Activated CD4-positive, alpha-beta T cell treated with anti-CD3 and anti-CD28 coated beads, Interleukin-2, amount 10 ng/mL, durations not matched to agents 7 days and 5 days (primary cell): Measurements from ENCODE around the gene ABCA13. TPM values are rescaled to one million over a fixed set of nuclear protein-coding genes. Genes with fewer than 3 reads are reported as not detected.

Experiments used
- CTCF ChIA-PET: fragments of 350-600 bp; sonication (Branson Sonifier 250); formaldehyde crosslinking; loops from one replicate; lab custom pipeline; 2021; ENCODE audit warnings: antibody characterized with exemption; lab: Charles Lee
- POLR2A ChIA-PET: fragments of 350-600 bp; sonication (Branson Sonifier 250); formaldehyde crosslinking; loops from one replicate; lab custom pipeline; 2021; ENCODE audit warnings: antibody characterized with exemption; lab: Charles Lee
- DNase-seq: peaks from one replicate; pipeline ENCODE4 v3.0.0-alpha.2; 2020
- H3K27ac Mint-ChIP-seq: one replicate; pipeline ENCODE4 v1.8.0; 2021; ENCODE audit warnings: mild to moderate bottlenecking, moderate library complexity, mixed read lengths
- H3K27me3 Mint-ChIP-seq: one replicate; pipeline ENCODE4 v1.8.0; 2021; ENCODE audit warnings: mixed read lengths
- H3K36me3 Mint-ChIP-seq: one replicate; pipeline ENCODE4 v1.8.0; 2021; ENCODE audit warnings: low read depth, mixed read lengths
- H3K4me1 Mint-ChIP-seq: one replicate; pipeline ENCODE4 v1.8.0; 2021; ENCODE audit warnings: mixed read lengths
- H3K4me3 Mint-ChIP-seq: one replicate; pipeline ENCODE4 v1.8.0; 2021; ENCODE audit warnings: mild to moderate bottlenecking, moderate library complexity, mixed read lengths
- H3K9me3 Mint-ChIP-seq: one replicate; pipeline ENCODE4 v1.8.0; 2021; ENCODE audit warnings: mixed read lengths
- total RNA-seq, 2 experiments: library from RNA; stranded (reverse); gene quantifications; one replicate each; pipeline ENCODE4 v1.2.3, GENCODE V29; 2021

Gene ABCA13
- total RNA-seq, 2 experiments from 2014 or later, result 0.07 to 0.19 TPM

- POLR2A ChIA-PET, result no interaction called here
- CTCF ChIA-PET, result no interaction called here
- no peaks in the 10 kb centered on the region for H3K27me3 Mint-ChIP-seq
- H3K4me1 Mint-ChIP-seq, result peaks cover 11% of the 10 kb centered on the region
- H3K36me3 Mint-ChIP-seq, result no peaks in the 10 kb centered on the region
- no peaks in the 10 kb centered on the region for H3K9me3 Mint-ChIP-seq
- H3K27ac Mint-ChIP-seq, result no peak overlapping the region
- no peak overlapping the region for H3K4me3 Mint-ChIP-seq
- no peak for DNase-seq
Measured at GRCh38 chr7:48511080-48511479, 339.8 kb downstream of the ABCA13 start.

DNA sequence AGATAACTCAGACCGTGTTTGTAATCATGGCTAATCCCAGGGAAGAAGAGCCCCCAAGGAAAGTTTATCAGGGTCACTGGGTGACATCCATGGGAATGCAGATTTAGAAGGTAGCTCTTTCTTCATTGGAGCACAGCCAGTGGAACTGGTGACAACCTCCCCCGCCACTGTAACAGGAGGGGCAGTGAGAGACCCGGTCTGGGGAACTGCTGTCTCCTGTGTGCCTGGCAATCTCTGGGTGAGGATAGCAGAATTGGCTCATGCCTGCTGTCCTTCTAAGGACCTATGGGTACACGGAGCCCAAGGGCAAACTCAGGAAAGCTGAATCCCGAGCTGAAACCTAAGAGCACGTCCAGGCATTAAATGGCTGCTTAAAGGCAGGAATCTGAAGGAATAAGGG, 341.6 kb downstream of the ABCA13 start:
- Mint-ChIP-seq H3K36me3 (no peaks in the 10 kb centered on the region), H3K9me3 (no peaks in the 10 kb centered on the region), H3K27me3 (no peaks in the 10 kb centered on the region), H3K4me1 (peaks cover 11% of the 10 kb centered on the region), H3K27ac (no peak overlapping the region), H3K4me3 (no peak overlapping the region)
- CTCF ChIA-PET, result no interaction called here
- POLR2A ChIA-PET, result no interaction called here
- no peak for DNase-seq

- H3K4me1 Mint-ChIP-seq, result peaks cover 8% of the 10 kb centered on the region
- DNase-seq, result no peak
- no peaks in the 10 kb centered on the region for H3K36me3 Mint-ChIP-seq
- ChIA-PET CTCF (no interaction called here), POLR2A (no interaction called here)
- no peaks in the 10 kb centered on the region for H3K9me3 Mint-ChIP-seq
- no peak overlapping the region for H3K4me3 Mint-ChIP-seq
- no peak overlapping the region for H3K27ac Mint-ChIP-seq
- H3K27me3 Mint-ChIP-seq, result no peaks in the 10 kb centered on the region
Measured at GRCh38 chr7:48515171-48515570, 343.9 kb downstream of the ABCA13 start.

DNA sequence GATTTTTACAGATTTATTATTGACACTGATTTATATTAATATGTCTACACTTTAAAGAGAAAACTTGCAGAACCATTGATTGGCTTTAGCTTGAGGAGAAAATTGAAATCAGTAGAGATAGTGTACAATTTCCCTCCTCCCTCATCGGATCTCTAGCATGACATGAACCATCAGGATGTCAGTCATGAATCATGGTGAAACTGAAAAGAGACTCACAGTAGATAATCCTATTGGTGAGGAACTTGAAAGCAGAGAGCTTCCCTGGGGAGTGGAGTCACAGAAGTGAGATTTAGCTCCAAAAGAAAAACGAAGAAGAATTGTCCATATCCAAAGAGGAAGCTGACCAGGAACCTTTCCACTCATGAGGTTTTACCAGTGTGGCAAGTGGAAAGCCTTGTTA, 346.8 kb downstream of the ABCA13 start:
- Mint-ChIP-seq H3K4me3 (no peak overlapping the region), H3K4me1 (no peaks in the 10 kb centered on the region), H3K27ac (no peak overlapping the region), H3K36me3 (no peaks in the 10 kb centered on the region), H3K9me3 (no peaks in the 10 kb centered on the region), H3K27me3 (no peaks in the 10 kb centered on the region)
- ChIA-PET POLR2A (no interaction called here), CTCF (no interaction called here)
- DNase-seq, result no peak

- Mint-ChIP-seq H3K36me3 (no peaks in the 10 kb centered on the region), H3K4me1 (no peaks in the 10 kb centered on the region), H3K27me3 (no peaks in the 10 kb centered on the region), H3K9me3 (no peaks in the 10 kb centered on the region), H3K4me3 (no peak overlapping the region), H3K27ac (no peak overlapping the region)
- POLR2A ChIA-PET, result no interaction called here
- DNase-seq, result no peak
- CTCF ChIA-PET, result interaction anchor here (0.9 kb wide), 1 partner anchor 16 kb away, joined by 3 read pairs; no protein-coding TSS in a partner anchor
Measured at GRCh38 chr7:48522692-48523091, 351.4 kb downstream of the ABCA13 start.

DNA sequence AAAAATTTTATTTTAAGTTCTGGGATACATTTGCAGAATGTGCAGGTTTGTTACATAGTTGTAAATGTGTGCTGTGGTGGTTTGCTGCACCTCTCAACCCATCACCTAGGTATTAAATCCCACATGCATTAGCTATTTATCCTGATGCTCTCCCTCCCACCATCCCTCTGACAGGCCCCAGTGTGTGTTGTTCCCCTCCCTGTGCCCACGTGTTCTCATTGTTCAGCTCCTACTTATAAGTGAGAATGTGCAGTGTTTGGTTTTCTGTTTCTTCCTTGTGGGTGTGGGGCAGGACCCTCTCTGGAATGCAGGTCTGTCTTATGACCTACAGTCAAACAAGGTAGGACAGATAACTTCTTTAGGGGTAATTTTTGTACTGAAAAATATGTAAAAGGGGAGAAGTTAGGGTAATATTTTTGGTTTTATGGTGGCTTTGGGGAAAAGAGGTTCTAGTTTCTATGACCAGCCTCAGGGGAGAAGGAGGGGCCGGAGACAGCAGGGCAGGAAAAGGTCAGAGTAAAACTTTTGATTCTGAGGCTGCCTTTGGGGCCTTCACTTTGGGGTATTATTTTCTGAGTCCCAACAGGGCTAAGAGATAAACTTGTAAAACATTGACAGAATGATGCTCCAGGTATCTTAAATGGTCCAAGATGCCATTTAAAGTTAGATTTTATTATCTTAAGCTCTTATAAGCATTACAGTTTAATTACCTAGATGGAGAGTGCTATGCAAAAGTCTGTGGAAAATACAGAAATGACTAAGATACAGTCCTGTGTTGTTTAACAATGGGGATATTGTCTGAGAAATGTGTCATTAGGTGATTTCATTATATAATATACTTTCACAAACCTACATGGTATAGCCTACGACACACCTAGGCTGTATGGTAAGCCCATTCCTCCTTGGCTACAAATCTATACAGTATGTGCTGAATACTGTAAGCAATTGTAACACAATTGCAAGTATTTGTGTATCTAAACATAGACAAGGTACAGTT, 354.8 kb downstream of the ABCA13 start:
- no peak overlapping the region for H3K27ac Mint-ChIP-seq
- CTCF ChIA-PET, result interaction anchor here (0.6 kb wide), 1 partner anchor 885 kb away, joined by 3 read pairs; no protein-coding TSS in a partner anchor
- H3K27me3 Mint-ChIP-seq, result no peaks in the 10 kb centered on the region
- no peaks in the 10 kb centered on the region for H3K4me1 Mint-ChIP-seq
- H3K36me3 Mint-ChIP-seq, result no peaks in the 10 kb centered on the region
- H3K9me3 Mint-ChIP-seq, result no peaks in the 10 kb centered on the region
- no peak overlapping the region for H3K4me3 Mint-ChIP-seq
- POLR2A ChIA-PET, result no interaction called here
- no peak for DNase-seq

- Mint-ChIP-seq H3K27ac (no peak overlapping the region), H3K4me3 (no peak overlapping the region), H3K36me3 (no peaks in the 10 kb centered on the region), H3K4me1 (no peaks in the 10 kb centered on the region), H3K9me3 (no peaks in the 10 kb centered on the region), H3K27me3 (no peaks in the 10 kb centered on the region)
- CTCF ChIA-PET, result no interaction called here
- no peak for DNase-seq
- POLR2A ChIA-PET, result no interaction called here
Measured at GRCh38 chr7:48528646-48529045, 357.4 kb downstream of the ABCA13 start.

DNA sequence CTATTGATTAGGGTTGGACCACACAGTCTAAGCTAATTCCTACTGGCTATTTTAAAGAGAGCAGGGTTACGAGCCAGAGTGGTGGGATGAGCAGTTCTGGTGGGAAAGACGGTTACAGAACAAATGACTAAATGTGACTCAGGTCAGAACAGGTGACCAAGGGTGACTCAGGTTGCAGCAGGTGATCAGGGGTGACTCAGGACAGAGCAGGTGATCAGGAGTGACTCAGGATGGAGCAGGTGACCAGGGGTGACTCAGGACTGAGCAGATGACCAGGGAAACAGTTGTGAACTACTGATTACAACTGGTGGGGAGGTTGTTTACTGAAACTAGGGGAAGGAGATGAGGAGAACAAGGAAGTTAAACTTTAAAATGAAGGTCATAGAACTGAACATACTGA, 366.3 kb downstream of the ABCA13 start:
- Mint-ChIP-seq H3K9me3 (no peaks in the 10 kb centered on the region), H3K4me3 (no peak overlapping the region), H3K27ac (no peak overlapping the region), H3K36me3 (no peaks in the 10 kb centered on the region), H3K27me3 (no peaks in the 10 kb centered on the region), H3K4me1 (no peaks in the 10 kb centered on the region)
- ChIA-PET CTCF (no interaction called here), POLR2A (no interaction called here)
- no peak for DNase-seq

- no peaks in the 10 kb centered on the region for H3K36me3 Mint-ChIP-seq
- ChIA-PET POLR2A (no interaction called here), CTCF (no interaction called here)
- H3K27me3 Mint-ChIP-seq, result no peaks in the 10 kb centered on the region
- no peaks in the 10 kb centered on the region for H3K4me1 Mint-ChIP-seq
- no peak for DNase-seq
- no peak overlapping the region for H3K4me3 Mint-ChIP-seq
- H3K27ac Mint-ChIP-seq, result no peak overlapping the region
- no peaks in the 10 kb centered on the region for H3K9me3 Mint-ChIP-seq
Measured at GRCh38 chr7:48540746-48541145, 369.5 kb downstream of the ABCA13 start.

DNA sequence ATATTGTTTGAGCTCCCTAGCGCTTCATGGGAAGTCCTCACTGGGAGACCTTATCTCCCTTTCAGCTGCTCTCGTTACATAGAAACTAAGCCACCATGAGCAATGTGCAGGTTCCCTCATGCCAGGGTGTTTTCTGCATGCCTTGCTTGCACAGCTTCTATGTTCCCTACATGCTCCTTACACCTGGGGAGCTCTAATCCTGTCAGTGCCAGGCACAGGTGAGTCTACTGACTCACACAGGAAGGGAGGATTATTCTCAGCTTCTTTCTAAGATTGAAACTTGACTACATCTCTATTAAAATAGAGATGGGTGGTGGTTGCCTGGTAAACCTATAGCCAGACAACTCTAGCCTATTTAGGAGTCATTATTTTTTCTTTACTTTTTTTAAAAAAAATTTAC, 377.4 kb downstream of the ABCA13 start:
- Mint-ChIP-seq H3K4me1 (no peaks in the 10 kb centered on the region), H3K36me3 (no peaks in the 10 kb centered on the region), H3K27ac (no peak overlapping the region), H3K4me3 (no peak overlapping the region), H3K9me3 (peaks cover 2% of the 10 kb centered on the region), H3K27me3 (peaks cover 7% of the 10 kb centered on the region)
- CTCF ChIA-PET, result no interaction called here
- no peak for DNase-seq
- POLR2A ChIA-PET, result no interaction called here

DNA sequence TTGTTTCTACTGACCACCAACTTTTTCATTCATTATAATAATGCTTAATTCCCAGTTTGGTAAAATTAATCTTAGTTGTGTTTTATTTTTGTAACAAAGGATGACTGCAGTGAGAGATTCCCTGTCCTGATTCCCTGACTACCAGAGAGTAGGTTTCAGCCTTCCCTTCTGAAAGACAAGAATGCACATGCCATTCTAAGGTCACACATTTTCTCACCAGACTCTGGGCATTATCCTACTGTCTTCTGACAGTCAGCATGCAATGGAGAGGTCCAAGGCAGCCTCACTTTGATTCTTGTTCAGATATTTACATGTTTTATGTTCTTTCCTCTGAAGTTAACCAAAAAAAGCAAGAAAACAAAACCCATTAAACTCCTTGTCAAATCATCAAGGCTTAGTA, 380.4 kb downstream of the ABCA13 start:
- Mint-ChIP-seq H3K4me1 (no peaks in the 10 kb centered on the region), H3K4me3 (no peak overlapping the region), H3K9me3 (peaks cover 2% of the 10 kb centered on the region), H3K36me3 (no peaks in the 10 kb centered on the region), H3K27ac (no peak overlapping the region), H3K27me3 (peaks cover 9% of the 10 kb centered on the region)
- ChIA-PET CTCF (no interaction called here), POLR2A (no interaction called here)
- DNase-seq, result no peak

DNA sequence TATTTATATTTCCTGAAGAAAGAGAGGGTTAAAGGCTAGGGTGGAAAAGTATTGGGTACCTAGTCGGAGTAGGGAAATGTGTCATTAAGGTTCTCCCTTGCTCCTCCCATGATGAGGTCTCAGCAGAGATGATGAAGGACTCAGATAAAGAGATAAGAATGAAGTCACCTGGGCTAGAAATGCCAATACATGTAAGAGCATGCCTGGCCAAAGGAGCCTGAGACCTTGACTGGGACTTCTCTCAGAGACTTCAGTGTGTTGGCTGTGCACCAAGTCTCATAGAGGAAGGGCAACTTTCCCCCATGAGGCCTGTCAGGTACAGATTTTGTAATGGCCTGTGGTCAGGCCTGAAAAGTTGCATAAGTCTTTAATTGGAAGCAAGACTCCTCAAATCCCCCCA, 392.1 kb downstream of the ABCA13 start:
- no peak for DNase-seq
- POLR2A ChIA-PET, result no interaction called here
- no peaks in the 10 kb centered on the region for H3K27me3 Mint-ChIP-seq
- CTCF ChIA-PET, result no interaction called here
- no peak overlapping the region for H3K27ac Mint-ChIP-seq
- peaks cover 4% of the 10 kb centered on the region for H3K9me3 Mint-ChIP-seq
- H3K4me1 Mint-ChIP-seq, result no peaks in the 10 kb centered on the region
- no peaks in the 10 kb centered on the region for H3K36me3 Mint-ChIP-seq
- no peak overlapping the region for H3K4me3 Mint-ChIP-seq

DNA sequence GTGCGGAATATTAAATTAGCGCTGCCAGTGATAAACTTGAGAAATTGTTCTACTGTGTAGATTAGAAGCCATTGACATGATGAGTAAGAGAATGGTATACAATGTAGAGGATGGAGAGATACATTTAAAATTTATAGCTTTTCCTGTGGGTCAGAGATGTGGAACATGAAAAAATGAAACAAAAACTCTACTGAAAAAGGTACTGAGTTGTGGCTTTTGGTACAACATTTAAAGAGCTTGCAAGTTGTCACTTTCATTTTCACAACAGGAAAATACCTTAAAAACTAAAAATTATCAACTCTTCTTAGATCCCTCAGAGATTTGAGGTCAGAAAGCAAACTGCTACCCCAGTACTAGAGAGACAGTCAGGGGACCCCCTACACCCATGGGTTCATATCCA, 404.3 kb downstream of the ABCA13 start:
- H3K4me1 Mint-ChIP-seq, result peaks cover 9% of the 10 kb centered on the region
- H3K9me3 Mint-ChIP-seq, result peaks cover 2% of the 10 kb centered on the region
- no peaks in the 10 kb centered on the region for H3K36me3 Mint-ChIP-seq
- no peaks in the 10 kb centered on the region for H3K27me3 Mint-ChIP-seq
- ChIA-PET POLR2A (no interaction called here), CTCF (no interaction called here)
- no peak overlapping the region for H3K27ac Mint-ChIP-seq
- H3K4me3 Mint-ChIP-seq, result no peak overlapping the region
- DNase-seq, result no peak

DNA sequence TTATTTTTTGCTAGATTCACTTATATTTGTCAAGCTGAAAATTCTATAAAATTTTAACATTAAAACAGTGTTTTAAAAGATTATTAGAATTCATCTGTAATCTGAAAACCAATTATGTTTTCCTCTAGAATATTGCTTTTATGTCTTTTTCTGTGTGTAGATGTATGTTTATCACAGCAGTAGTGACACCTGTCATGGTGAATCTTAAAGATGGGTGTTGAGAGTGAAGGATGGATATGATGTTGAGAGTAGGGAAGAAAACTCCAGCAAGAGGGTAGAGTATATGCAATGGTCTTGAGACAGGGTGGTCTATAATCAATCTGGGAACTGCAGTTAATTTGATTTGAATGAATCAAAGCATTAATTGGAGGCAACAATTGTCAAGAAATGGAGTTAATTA, 416.2 kb downstream of the ABCA13 start:
- H3K36me3 Mint-ChIP-seq, result no peaks in the 10 kb centered on the region
- H3K4me3 Mint-ChIP-seq, result no peak overlapping the region
- POLR2A ChIA-PET, result no interaction called here
- peaks cover 6% of the 10 kb centered on the region for H3K27me3 Mint-ChIP-seq
- H3K4me1 Mint-ChIP-seq, result no peaks in the 10 kb centered on the region
- H3K9me3 Mint-ChIP-seq, result no peaks in the 10 kb centered on the region
- CTCF ChIA-PET, result no interaction called here
- DNase-seq, result no peak
- no peak overlapping the region for H3K27ac Mint-ChIP-seq
